IMR-90 (cell line): Measurements from ENCODE around the gene TIGD2. TPM values are rescaled to one million over a fixed set of nuclear protein-coding genes. Genes with fewer than 3 reads are reported as not detected.

Experiments used
- ATAC-seq: fragments of 200-7000 bp; cut with Tn5 transposase; 2 replicates; pipeline ENCODE4 v1.9.1; 2020; ENCODE audit warnings: low read depth, mild to moderate bottlenecking, moderate library complexity
- BruUV-seq: library from RNA; stranded (reverse); fragments of 400-500 nt; replicated peaks from 2 replicates; lab custom pipeline; 2021; lab: Mats Ljungman, UMichigan
- CTCF ChIA-PET: fragments of 300-600 bp; formaldehyde crosslinking; extraction: SDS; loops from one replicate; lab custom pipeline; 2021; ENCODE audit warnings: antibody characterized with exemption; lab: Yijun Ruan, JAX
- POLR2A ChIA-PET: fragments of 300-600 bp; sonication (Branson Sonifier 250); formaldehyde crosslinking; loops from one replicate; lab custom pipeline; 2022; ENCODE audit warnings: antibody characterized with exemption; ENCODE audit not compliant: unreplicated experiment; lab: Charles Lee
- DNase-seq: peaks from one replicate; pipeline ENCODE4 v3.0.0; 2013
- H2AFZ ChIP-seq: replicated peaks from 2 replicates; pipeline ENCODE3; 2013; ENCODE audit warnings: low read length, mild to moderate bottlenecking; ENCODE audit not compliant: poor library complexity
- H2AK5ac ChIP-seq: 2 replicates; pipeline ENCODE4 v1.6.1; 2013; ENCODE audit warnings: low read depth, low read length, inconsistent platforms
- H2AK9ac ChIP-seq: replicated peaks from 2 replicates; pipeline ENCODE3; 2013; ENCODE audit warnings: mild to moderate bottlenecking, low read depth, low read length, moderate library complexity; ENCODE audit not compliant: poor library complexity
- H2BK120ac ChIP-seq: 2 replicates; pipeline ENCODE4 v1.6.1; 2013; ENCODE audit warnings: low read depth, low read length, inconsistent platforms
- H2BK15ac ChIP-seq: 3 replicates; pipeline ENCODE4 v1.6.1; 2013; ENCODE audit warnings: low read depth, low read length, inconsistent platforms
- H2BK20ac ChIP-seq: 2 replicates; pipeline ENCODE4 v1.6.1; 2013; ENCODE audit warnings: low read depth, mild to moderate bottlenecking, inconsistent platforms, low read length, moderate library complexity
- H2BK5ac ChIP-seq: 2 replicates; pipeline ENCODE4 v1.6.1; 2013; ENCODE audit warnings: mild to moderate bottlenecking, low read depth, low read length, inconsistent platforms; ENCODE audit not compliant: poor library complexity, severe bottlenecking
- H3K14ac ChIP-seq: replicated peaks from 2 replicates; pipeline ENCODE4 v1.6.1; 2013; ENCODE audit warnings: low read depth, low read length, inconsistent platforms
- H3K18ac ChIP-seq: 2 replicates; pipeline ENCODE4 v1.6.1; 2013; ENCODE audit warnings: low read depth, low read length, control low read depth
- H3K23ac ChIP-seq: 2 replicates; pipeline ENCODE4 v1.6.1; 2013; ENCODE audit warnings: low read depth, low read length, inconsistent platforms
- H3K27ac ChIP-seq: 2 replicates; pipeline ENCODE4 v1.5.1; 2013; ENCODE audit warnings: mild to moderate bottlenecking, control low read depth, low read length; ENCODE audit not compliant: insufficient read depth
- H3K27me3 ChIP-seq: 2 replicates; pipeline ENCODE4 v1.6.1; 2013; ENCODE audit warnings: low read length; ENCODE audit not compliant: control insufficient read depth, insufficient read depth
- H3K36me3 ChIP-seq: 2 replicates; pipeline ENCODE4 v1.6.1; 2013; ENCODE audit warnings: low read length, mixed read lengths; ENCODE audit not compliant: control insufficient read depth, insufficient read depth
- H3K4ac ChIP-seq: 2 replicates; pipeline ENCODE4 v1.6.1; 2013; ENCODE audit warnings: low read depth, low read length, inconsistent platforms
- H3K4me1 ChIP-seq: 2 replicates; pipeline ENCODE4 v1.6.1; 2013; ENCODE audit warnings: low read length, mixed read lengths; ENCODE audit not compliant: control insufficient read depth, insufficient read depth
- H3K4me2 ChIP-seq: 2 replicates; pipeline ENCODE4 v1.6.1; 2013; ENCODE audit warnings: low read depth, mild to moderate bottlenecking, control low read depth, low read length, moderate library complexity
- H3K4me3 ChIP-seq: 2 replicates; pipeline ENCODE4 v1.5.1; 2013; ENCODE audit warnings: low read depth, mild to moderate bottlenecking, control low read depth, low read length, moderate library complexity; ENCODE audit not compliant: insufficient read depth
- H3K56ac ChIP-seq: 2 replicates; pipeline ENCODE4 v1.6.1; 2013; ENCODE audit warnings: low read length, inconsistent platforms; ENCODE audit not compliant: insufficient read depth; ENCODE audit errors: extremely low read depth
- H3K79me1 ChIP-seq, 2 experiments: 2 replicates each; pipeline ENCODE4 v1.6.1; 2013; ENCODE audit warnings: low read length in 2 of 2, inconsistent platforms in 1 of 2, low read depth in 1 of 2
- H3K9ac ChIP-seq: 2 replicates; pipeline ENCODE4 v1.6.1; 2013; ENCODE audit warnings: low read depth, low read length, control low read depth
- H3K9me1 ChIP-seq: 2 replicates; pipeline ENCODE4 v1.6.1; 2013; ENCODE audit warnings: low read length, inconsistent platforms; ENCODE audit not compliant: insufficient read depth
- H3K9me3 ChIP-seq: 2 replicates; pipeline ENCODE4 v1.6.1; 2013; ENCODE audit warnings: low read length; ENCODE audit not compliant: control insufficient read depth, insufficient read depth
- H4K20me1 ChIP-seq: 2 replicates; pipeline ENCODE4 v1.6.1; 2013; ENCODE audit warnings: low read length, inconsistent platforms; ENCODE audit not compliant: insufficient read depth
- H4K5ac ChIP-seq: 2 replicates; pipeline ENCODE4 v1.6.1; 2013; ENCODE audit warnings: mild to moderate bottlenecking, low read depth, low read length, control low read depth
- H4K8ac ChIP-seq, 2 experiments: 2 replicates each; pipeline ENCODE4 v1.6.1; 2013; ENCODE audit warnings: low read depth in 2 of 2, low read length in 2 of 2, control low read depth in 1 of 2, inconsistent platforms in 1 of 2
- H4K91ac ChIP-seq: 2 replicates; pipeline ENCODE4 v1.6.1; 2013; ENCODE audit warnings: low read depth, low read length, inconsistent platforms; ENCODE audit not compliant: insufficient read depth
- BHLHE40 ChIP-seq: fragments of 150-350 bp; IDR thresholded peaks from 2 replicates; pipeline ENCODE4 v1.6.1; 2016; ENCODE audit warnings: mild to moderate bottlenecking, low read depth, low read length
- CEBPB ChIP-seq: IDR thresholded peaks from 2 replicates; pipeline ENCODE4 v1.6.1; 2012; ENCODE audit warnings: low read depth, low read length, improper control_type of control experiment
- CHD1 ChIP-seq: IDR thresholded peaks from 2 replicates; pipeline ENCODE4 v1.6.1; 2012; ENCODE audit warnings: low read depth, low read length, improper control_type of control experiment
- CTCF ChIP-seq: conservative IDR thresholded peaks from 2 replicates; pipeline ENCODE4 v1.5.1; 2012; ENCODE audit warnings: mild to moderate bottlenecking, low read depth, low read length, improper control_type of control experiment
- FOS ChIP-seq: fragments of 150-350 bp; IDR thresholded peaks from 2 replicates; pipeline ENCODE4 v1.6.1; 2016; ENCODE audit warnings: low read depth, low read length
- MAFK ChIP-seq: IDR thresholded peaks from 2 replicates; pipeline ENCODE4 v1.6.1; 2012; ENCODE audit warnings: low read depth, low read length, improper control_type of control experiment
- MAZ ChIP-seq: IDR thresholded peaks from 2 replicates; pipeline ENCODE4 v1.6.1; 2012; ENCODE audit warnings: low read depth, mild to moderate bottlenecking, low read length, improper control_type of control experiment, moderate library complexity, borderline replicate concordance
- MXI1 ChIP-seq: IDR thresholded peaks from 2 replicates; pipeline ENCODE4 v1.6.1; 2012; ENCODE audit warnings: low read depth, mild to moderate bottlenecking, low read length, moderate library complexity, borderline replicate concordance
- NFE2L2 ChIP-seq: fragments of 150-350 bp; IDR thresholded peaks from 2 replicates; pipeline ENCODE4 v1.6.1; 2016; ENCODE audit warnings: low read depth, mild to moderate bottlenecking, low read length
- POLR2A ChIP-seq: IDR thresholded peaks from 2 replicates; pipeline ENCODE4 v1.6.1; 2012; ENCODE audit warnings: mild to moderate bottlenecking, low read depth, low read length
- RAD21 ChIP-seq: IDR thresholded peaks from 2 replicates; pipeline ENCODE4 v1.6.1; 2012; ENCODE audit warnings: low read length, improper control_type of control experiment
- RCOR1 ChIP-seq: IDR thresholded peaks from 2 replicates; pipeline ENCODE4 v1.6.1; 2012; ENCODE audit warnings: mild to moderate bottlenecking, low read length, improper control_type of control experiment; ENCODE audit not compliant: insufficient replicate concordance
- RFX5 ChIP-seq: IDR thresholded peaks from 2 replicates; pipeline ENCODE4 v1.8.0; 2012; ENCODE audit warnings: low read depth, mild to moderate bottlenecking, low read length, moderate library complexity
- SMC3 ChIP-seq: fragments of 150-350 bp; IDR thresholded peaks from 2 replicates; pipeline ENCODE4 v1.6.1; 2016; ENCODE audit warnings: low read depth, mild to moderate bottlenecking, antibody characterized with exemption, low read length, moderate library complexity
- USF2 ChIP-seq: fragments of 150-350 bp; IDR thresholded peaks from 2 replicates; pipeline ENCODE4 v1.6.1; 2017; ENCODE audit warnings: mild to moderate bottlenecking, antibody characterized with exemption, low read length, low read depth
- WGBS, 2 experiments: methylation state at CpG; one replicate each; pipeline versions ENCODE4 v1.1.5 to v1.1.7; 2013; ENCODE audit warnings: missing lambda C conversion rate in 2 of 2; ENCODE audit not compliant: insufficient read length in 1 of 2; ENCODE audit errors: extremely low coverage in 2 of 2; 5-methylcytosine and 5-hydroxymethylcytosine counted together
- dilution Hi-C: fragments of 300-500 bp; cut with HindIII; formaldehyde crosslinking; loops from one replicate; pipeline ENCODE4 v1.14.3; 2018; ENCODE audit warnings: low sequenced_read_pairs; ENCODE audit not compliant: unreplicated experiment
- in situ Hi-C: fragments of 300-500 bp; cut with MboI; formaldehyde crosslinking; loops from 3 replicates; pipeline ENCODE4 v1.14.3; 2019; ENCODE audit warnings: low sequenced_read_pairs, inconsistent platforms, mixed read lengths
- intact Hi-C: fragments of 100-400 bp; cut with micrococcal nuclease; formaldehyde crosslinking; loops from 2 replicates; pipeline ENCODE4 v1.10.0; 2022
- polyA plus RNA-seq, 3 experiments: library from polyadenylated mRNA; depleted of rRNA; stranded (reverse); fragments of >200 nt; gene quantifications; 2 replicates each; pipeline ENCODE4 v1.2.3, GENCODE V29; 2012; ENCODE audit warnings: low replicate concordance in 1 of 3
- total RNA-seq: library from RNA; depleted of rRNA; stranded (reverse); fragments of >200 nt; gene quantifications from 2 replicates; pipeline ENCODE4 v1.2.3, GENCODE V29; 2012
- TF ChIP-seq, protein P1 (sequence below): fragments of 150-350 bp; IDR thresholded peaks from 2 replicates; pipeline ENCODE4 v1.6.1; 2016; ENCODE audit warnings: low read depth, mild to moderate bottlenecking, low read length, moderate library complexity, borderline replicate concordance

Gene TIGD2
- total and polyA plus RNA-seq, 2 of the 4 experiments (the other 2 are of a cell fraction) = 5.6 to 12.4 TPM

GRCh38 chr4:89164400-89164799, 53.1 kb downstream of the TIGD2 start:
- peaks cover 7% of the 10 kb centered on the region for H3K27me3 ChIP-seq
- no peak overlapping the region for H3K14ac ChIP-seq
- no peaks in the 10 kb centered on the region for H3K79me1 ChIP-seq
- H3K23ac ChIP-seq = no peak overlapping the region
- no peak overlapping the region for H2BK20ac ChIP-seq
- no TSS peak for BruUV-seq
- dilution Hi-C loops (no loop called here), intact Hi-C loops (no loop called here), in situ Hi-C loops (no loop called here)
- ATAC-seq = no peak
- no peak overlapping the region for H4K5ac ChIP-seq
- no peaks in the 10 kb centered on the region for H3K9me1 ChIP-seq
- TF ChIP-seq RCOR1 = no peak
- TF ChIP-seq MAFK = no peak
- no peak for TF ChIP-seq CHD1
- TF ChIP-seq BHLHE40 = no peak
- no peak for TF ChIP-seq NFE2L2
- TF ChIP-seq POLR2A = no peak
- TF ChIP-seq SMC3 = no peak
- no peak for TF ChIP-seq CTCF
- no peak for TF ChIP-seq CEBPB
- no peak for TF ChIP-seq RFX5
- TF ChIP-seq FOS = no peak
- TF ChIP-seq, protein P1, sequence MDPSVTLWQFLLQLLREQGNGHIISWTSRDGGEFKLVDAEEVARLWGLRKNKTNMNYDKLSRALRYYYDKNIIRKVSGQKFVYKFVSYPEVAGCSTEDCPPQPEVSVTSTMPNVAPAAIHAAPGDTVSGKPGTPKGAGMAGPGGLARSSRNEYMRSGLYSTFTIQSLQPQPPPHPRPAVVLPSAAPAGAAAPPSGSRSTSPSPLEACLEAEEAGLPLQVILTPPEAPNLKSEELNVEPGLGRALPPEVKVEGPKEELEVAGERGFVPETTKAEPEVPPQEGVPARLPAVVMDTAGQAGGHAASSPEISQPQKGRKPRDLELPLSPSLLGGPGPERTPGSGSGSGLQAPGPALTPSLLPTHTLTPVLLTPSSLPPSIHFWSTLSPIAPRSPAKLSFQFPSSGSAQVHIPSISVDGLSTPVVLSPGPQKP = no peak
- no peak for TF ChIP-seq RAD21
- TF ChIP-seq USF2 = no peak
- no peak for TF ChIP-seq MAZ
- TF ChIP-seq MXI1 = no peak
- H3K56ac ChIP-seq = no peak overlapping the region
- no peak overlapping the region for H4K8ac ChIP-seq
- no peaks in the 10 kb centered on the region for H4K20me1 ChIP-seq
- H2BK15ac ChIP-seq = no peak overlapping the region
- H3K9ac ChIP-seq = no peak overlapping the region
- WGBS, 2 experiments = no CpG with 5 or more reads among the region's 2 CpGs
- no peaks in the 10 kb centered on the region for H3K4me1 ChIP-seq
- H3K27ac ChIP-seq = no peak overlapping the region
- no peaks in the 10 kb centered on the region for H3K9me3 ChIP-seq
- no peak overlapping the region for H2AK9ac ChIP-seq
- H3K18ac ChIP-seq = no peak overlapping the region
- H2BK120ac ChIP-seq = no peak overlapping the region
- H4K91ac ChIP-seq = no peak overlapping the region
- H3K4me2 ChIP-seq = no peak overlapping the region
- H3K4ac ChIP-seq = no peak overlapping the region
- H3K4me3 ChIP-seq = no peak overlapping the region
- no peaks in the 10 kb centered on the region for H3K36me3 ChIP-seq
- no peak overlapping the region for H2BK5ac ChIP-seq
- ChIA-PET CTCF (no interaction called here), POLR2A (no interaction called here)
- no peak for DNase-seq
- H2AK5ac ChIP-seq = no peak overlapping the region
- no peak overlapping the region for H2AFZ ChIP-seq
